Measurements from ENCODE around the gene CAMK1.

GRCh38 chr3:9749645-9750555 is 19.8 kb downstream of the CAMK1 start, which contains the start of gene OGG1:
- TF ChIP-seq CTCF (optimal IDR thresholded peaks at IDR 0.05 in 1 of 3, IDR thresholded peaks at IDR 0.05 in 1 of 3, conservative IDR thresholded peaks at IDR 0.05 in 1 of 3; ENCODE audit: extremely low read depth in 1 of 3, insufficient read depth in 2 of 3, low read length in 3 of 3) (no peak), EZH2 (IDR thresholded peaks at IDR 0.05; ENCODE audit: low read length) (no peak)
